NCI-H2107 treated with DMSO at 0.1 percent for 48 hours (cell line): Measurements from ENCODE around the gene PADI6.
"Not testable (repeated sequence)": the region's sequence is repeated elsewhere in the genome, so short reads cannot be mapped to it uniquely, and the experiment has no call there.

ENCODE experiments used
- DNase-seq: peaks from one replicate; lab custom pipeline; 2025; ENCODE audit not compliant: unreplicated experiment; lab: John Stamatoyannopoulos, UW

PADI6 gene

DNA sequence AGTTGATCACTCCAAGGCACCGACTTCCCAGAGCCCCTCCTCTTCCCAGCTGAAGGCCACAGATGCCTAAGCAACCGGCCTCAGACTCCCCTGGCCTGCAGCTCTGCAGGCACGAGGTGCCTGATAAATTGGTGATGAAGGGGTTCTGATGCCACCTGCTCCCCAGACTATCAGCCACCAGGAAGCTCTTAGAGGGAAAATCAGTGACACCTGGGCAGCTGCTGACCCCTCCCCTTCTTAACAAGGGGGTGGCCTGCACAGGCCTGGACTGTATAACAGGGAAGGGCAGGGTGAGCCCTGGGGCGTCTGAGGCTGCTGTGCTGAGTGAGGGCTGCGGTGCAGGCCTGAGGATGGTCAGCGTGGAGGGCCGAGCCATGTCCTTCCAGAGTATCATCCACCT is at the start of gene PADI6:
Gene PADI6 (plus strand): TSS at position 301 of the 400 bp plus-strand sequence. CDS start 50 bp downstream, at position 351.
- no peak for DNase-seq

- no peak for DNase-seq
These were observed 43.1 kb upstream of the PADI6 start for GRCh38 chr1:17328855-17329254.

DNA sequence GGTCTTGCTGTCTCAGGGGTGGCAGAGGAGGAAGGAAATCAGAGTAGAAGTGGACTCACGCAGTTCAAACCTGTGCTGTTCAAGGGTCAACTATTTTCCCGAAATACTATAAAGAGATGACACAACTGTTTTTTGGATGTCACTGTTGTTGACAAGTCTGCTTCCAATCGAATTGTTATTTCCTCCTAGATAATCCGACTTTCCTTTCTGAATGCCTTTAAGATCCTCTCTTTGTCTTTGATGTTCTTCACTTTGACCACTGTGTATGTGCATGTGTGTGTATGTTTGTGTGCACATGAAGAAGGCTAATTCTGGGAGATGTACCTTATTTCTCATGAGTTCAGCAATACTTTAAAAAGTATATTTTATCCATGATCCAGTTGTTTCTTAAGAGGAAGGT is 42.4 kb upstream of the PADI6 start:
- no peak for DNase-seq

- no peak for DNase-seq
These were observed 41.1 kb upstream of the PADI6 start for GRCh38 chr1:17330856-17331255.

- DNase-seq, result no peak
These were observed 38.9 kb upstream of the PADI6 start for GRCh38 chr1:17333081-17333480.

- peak; percentile 31 for DNase-seq
These were observed 35.9 kb upstream of the PADI6 start for GRCh38 chr1:17335821-17336710.

- no peak for DNase-seq
These were observed 33.1 kb upstream of the PADI6 start for GRCh38 chr1:17338706-17339493.

GRCh38 chr1:17339521-17339920 is 32.5 kb upstream of the PADI6 start:
- DNase-seq, result no peak

DNA sequence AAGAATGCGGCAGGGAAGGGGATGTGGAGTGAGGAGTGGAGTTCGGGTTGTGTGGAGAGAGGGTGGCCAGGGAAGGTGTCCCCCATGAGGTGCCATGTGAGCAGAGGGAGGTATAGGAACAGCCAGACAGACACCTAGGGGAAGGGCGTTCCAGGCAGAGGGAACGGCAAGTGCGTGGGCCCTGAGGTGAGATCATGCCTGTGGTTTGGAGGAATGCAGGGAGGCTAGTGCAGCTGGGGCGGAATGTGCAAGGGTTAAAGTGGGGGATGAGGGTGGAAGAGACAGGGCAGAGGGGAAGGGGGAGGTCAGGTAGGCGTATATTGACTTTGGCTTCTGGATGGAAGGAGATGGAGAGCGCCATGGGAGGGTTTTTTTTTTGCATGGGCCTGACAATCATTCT is 31.6 kb upstream of the PADI6 start:
- no peak for DNase-seq

GRCh38 chr1:17342014-17342441 is 30.0 kb upstream of the PADI6 start:
- no peak for DNase-seq

DNA sequence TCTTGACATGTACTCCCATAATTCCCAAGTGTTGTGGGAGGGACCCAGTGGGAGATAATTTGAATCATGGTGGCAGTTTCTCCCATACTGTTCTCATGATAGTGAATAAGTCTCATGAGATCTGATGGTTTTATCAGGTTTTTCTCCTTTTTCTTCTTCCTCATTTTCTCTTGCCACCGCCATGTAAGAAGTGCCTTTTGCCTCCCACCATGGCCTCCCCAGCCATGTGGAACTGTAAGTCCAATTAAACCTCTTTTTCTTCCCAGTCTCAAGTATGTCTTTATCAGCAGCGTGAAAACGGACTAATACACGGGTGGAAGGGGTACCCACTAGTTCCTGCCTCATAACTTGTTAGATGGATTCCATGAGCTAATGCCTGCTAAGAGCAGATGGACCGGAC is 26.5 kb upstream of the PADI6 start:
- DNase-seq, result not testable (repeated sequence)

DNA sequence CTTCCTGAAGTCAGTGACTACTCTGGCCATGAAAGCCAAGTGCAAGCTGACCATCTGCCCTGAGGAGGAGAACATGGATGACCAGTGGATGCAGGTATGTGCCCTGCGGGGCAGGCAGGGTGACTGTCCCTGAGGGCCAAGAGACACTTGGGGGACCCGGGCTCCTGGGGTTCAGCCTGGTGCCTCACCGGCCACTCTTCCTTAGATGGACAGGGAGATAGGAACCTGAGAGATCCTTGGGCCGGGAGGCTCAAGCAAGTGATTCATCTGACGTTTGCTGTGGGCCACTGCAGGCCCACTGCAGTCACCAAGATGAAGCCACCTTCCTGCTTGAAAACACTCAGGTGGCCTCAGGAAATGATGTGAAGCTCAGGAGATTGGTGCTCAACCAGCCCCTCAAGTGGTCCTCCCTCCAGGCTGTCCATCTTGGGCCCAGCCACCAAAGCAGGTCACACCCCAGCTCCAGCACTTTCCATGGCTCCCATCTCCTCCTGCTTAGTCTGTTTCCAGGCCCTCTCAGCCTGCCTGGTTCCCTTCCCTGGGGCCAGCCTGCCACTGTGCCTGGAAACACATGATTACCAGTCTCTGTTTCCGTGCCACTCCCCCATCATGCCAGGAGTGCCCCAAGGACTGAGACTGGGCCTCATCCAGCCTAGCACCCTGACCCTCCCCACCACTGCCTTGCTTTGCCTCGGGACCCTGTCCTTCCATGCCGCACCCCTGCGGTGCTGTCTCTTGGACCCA is 25.8 kb upstream of the PADI6 start:
- DNase-seq, result no peak

GRCh38 chr1:17347769-17348592 is 24.0 kb upstream of the PADI6 start:
- no peak for DNase-seq

DNA sequence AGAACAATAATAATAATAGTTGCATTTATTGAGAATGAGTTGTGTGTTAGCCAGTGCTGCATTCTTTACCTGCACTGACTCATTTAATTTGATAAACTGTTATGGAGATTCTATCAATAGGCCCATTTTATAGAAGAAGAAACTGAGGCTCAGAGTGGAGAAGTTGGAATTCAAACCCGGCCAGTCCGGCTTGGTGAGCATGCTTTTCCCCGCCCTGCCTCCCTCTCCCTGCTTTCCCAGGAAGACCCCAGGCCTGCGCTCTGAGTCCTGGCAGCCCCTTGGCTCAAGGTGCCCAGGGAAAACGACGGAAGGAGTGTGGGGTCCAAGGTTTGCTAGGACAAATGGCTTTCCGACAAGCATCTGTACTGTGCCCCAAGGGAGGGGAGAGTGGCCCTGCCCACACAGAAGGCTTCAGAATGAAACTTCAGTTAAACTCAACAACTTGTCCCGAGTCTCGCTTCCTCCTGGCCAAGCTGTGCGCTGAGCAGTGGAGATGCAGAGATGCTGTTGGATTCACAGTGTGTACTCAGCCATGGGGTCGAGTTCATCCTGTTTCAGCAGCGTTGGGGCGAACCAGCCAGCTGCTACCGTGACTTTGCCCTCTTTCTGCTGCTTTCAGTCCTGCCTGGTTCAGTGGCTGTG is 23.3 kb upstream of the PADI6 start:
- no peak for DNase-seq

GRCh38 chr1:17350083-17350482 is 21.9 kb upstream of the PADI6 start:
- no peak for DNase-seq

GRCh38 chr1:17350928-17351446 is 21.0 kb upstream of the PADI6 start:
- no peak for DNase-seq

- no peak for DNase-seq
These were observed 20.2 kb upstream of the PADI6 start for GRCh38 chr1:17351598-17352324.

DNA sequence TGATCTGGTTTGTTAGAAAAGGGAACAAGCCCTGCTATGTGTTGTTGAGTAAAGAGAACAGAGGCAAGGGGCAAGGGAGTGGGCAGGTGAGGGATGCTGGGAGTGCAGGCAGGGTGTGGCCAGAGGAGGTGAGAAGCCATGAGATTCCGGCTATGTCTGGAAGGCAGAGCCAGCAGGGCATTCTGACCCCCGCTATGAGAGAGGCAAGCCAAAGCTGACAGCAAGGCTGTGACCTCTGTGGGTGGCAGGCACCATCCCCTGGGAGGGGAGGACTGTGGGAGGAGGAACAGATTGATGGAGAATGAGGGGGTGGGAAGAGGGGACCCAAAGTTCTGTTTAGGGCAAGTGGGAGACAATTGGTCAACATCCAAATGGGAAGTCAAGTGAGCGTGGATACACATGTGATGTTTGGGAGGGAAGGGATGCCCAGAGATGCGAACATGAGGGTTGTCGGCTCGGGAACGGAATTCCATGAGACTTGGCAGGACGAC is 19.5 kb upstream of the PADI6 start:
- DNase-seq, result no peak

- DNase-seq, result no peak
These were observed 16.1 kb upstream of the PADI6 start for GRCh38 chr1:17355898-17356297.
